GM12878 (cell line): ENCODE measurements around the gene DDIT3.

Experiments
- MEF2A ChIP-seq: IDR thresholded peaks from 2 replicates; pipeline ENCODE4 v1.6.1; 2011; ENCODE audit warnings: low read depth, mild to moderate bottlenecking, low read length, moderate library complexity; ENCODE audit not compliant: insufficient read depth
- MTA3 ChIP-seq: IDR thresholded peaks from 2 replicates; pipeline ENCODE4 v1.6.1; 2012; ENCODE audit warnings: low read length, inconsistent platforms, borderline replicate concordance
- POLR2A ChIP-seq: IDR thresholded peaks from 2 replicates; pipeline ENCODE4 v1.6.1; 2011; ENCODE audit warnings: low read depth, mild to moderate bottlenecking, low read length
- POLR2AphosphoS5 ChIP-seq: IDR thresholded peaks from 2 replicates; pipeline ENCODE4 v1.6.1; 2011; ENCODE audit warnings: mild to moderate bottlenecking, low read length, inconsistent platforms
- RAD21 ChIP-seq: IDR thresholded peaks from 2 replicates; pipeline ENCODE4 v1.6.1; 2011; ENCODE audit warnings: mild to moderate bottlenecking, low read depth, low read length, moderate library complexity; ENCODE audit not compliant: insufficient read depth
- SMAD5 ChIP-seq: IDR thresholded peaks from 2 replicates; pipeline ENCODE4 v1.6.1; 2016; ENCODE audit warnings: antibody characterized with exemption, low read depth
- TAF1 ChIP-seq: IDR thresholded peaks from 2 replicates; pipeline ENCODE4 v1.6.1; 2011; ENCODE audit warnings: mild to moderate bottlenecking, low read depth, low read length, borderline replicate concordance
- TARDBP ChIP-seq: IDR thresholded peaks from 2 replicates; pipeline ENCODE4 v1.6.1; 2016; ENCODE audit warnings: borderline replicate concordance
- TF ChIP-seq, protein P1 (sequence below), 3 experiments: IDR thresholded peaks in 2 of 3; conservative IDR thresholded peaks in 1 of 3; 2 replicates each; pipeline ENCODE4 v1.5.1; 2011; ENCODE audit warnings: low read depth in 3 of 3, low read length in 3 of 3, mild to moderate bottlenecking in 3 of 3, control low read depth in 2 of 3, moderate library complexity in 2 of 3, inconsistent platforms in 1 of 3, mixed read lengths in 1 of 3; ENCODE audit not compliant: control insufficient read depth in 2 of 3, insufficient read depth in 1 of 3; ENCODE audit errors: extremely low read depth in 1 of 3

DNA sequence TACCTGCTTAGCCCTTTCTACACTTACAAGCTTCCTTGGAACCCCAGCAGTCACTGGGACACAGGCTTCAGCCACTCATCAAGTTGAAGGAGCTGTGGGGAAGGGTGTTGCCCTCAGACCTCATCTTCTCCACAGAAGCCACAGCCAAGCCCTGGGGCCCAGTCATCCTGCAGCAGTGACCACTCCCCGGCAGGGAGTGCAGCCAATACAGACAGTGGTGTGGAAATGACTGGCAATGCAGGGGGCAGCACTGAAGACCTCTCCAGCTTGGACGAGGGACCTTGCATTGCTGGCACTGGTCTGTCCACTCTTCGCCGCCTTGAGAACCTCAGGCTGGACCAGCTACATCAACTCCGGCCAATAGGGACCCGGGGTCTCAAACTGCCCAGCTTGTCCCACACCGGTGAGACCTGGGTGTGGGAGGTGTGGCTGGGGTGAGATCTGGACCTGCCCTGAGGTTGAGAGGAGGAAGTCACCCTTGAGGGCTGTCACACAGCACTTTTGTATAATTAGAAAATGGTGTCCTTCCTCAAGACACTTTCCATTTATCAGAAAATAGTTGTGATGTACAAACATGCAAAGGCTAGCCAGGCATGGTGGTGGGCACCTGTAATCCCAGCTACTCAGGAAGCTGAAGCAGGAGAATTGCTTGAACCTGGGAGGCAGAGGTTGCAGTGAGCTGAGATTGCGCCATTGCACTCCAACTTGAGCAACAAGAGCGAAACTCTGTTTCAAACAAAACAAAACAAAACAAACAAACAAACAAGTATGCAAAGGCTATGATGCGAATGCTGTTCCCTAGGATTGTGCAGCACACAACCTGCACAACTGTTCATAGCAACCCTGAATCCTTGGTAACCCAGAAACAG is 50.8 kb downstream of the DDIT3 start:
- TF ChIP-seq RAD21 (no peak), TARDBP (no peak), MEF2A (no peak), TAF1 (no peak), SMAD5 (no peak), POLR2A (no peak), POLR2AphosphoS5 (no peak), MTA3 (no peak)
- TF ChIP-seq, protein P1, sequence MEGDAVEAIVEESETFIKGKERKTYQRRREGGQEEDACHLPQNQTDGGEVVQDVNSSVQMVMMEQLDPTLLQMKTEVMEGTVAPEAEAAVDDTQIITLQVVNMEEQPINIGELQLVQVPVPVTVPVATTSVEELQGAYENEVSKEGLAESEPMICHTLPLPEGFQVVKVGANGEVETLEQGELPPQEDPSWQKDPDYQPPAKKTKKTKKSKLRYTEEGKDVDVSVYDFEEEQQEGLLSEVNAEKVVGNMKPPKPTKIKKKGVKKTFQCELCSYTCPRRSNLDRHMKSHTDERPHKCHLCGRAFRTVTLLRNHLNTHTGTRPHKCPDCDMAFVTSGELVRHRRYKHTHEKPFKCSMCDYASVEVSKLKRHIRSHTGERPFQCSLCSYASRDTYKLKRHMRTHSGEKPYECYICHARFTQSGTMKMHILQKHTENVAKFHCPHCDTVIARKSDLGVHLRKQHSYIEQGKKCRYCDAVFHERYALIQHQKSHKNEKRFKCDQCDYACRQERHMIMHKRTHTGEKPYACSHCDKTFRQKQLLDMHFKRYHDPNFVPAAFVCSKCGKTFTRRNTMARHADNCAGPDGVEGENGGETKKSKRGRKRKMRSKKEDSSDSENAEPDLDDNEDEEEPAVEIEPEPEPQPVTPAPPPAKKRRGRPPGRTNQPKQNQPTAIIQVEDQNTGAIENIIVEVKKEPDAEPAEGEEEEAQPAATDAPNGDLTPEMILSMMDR (IDR thresholded peaks at IDR 0.05 in 2 of 3, conservative IDR thresholded peaks at IDR 0.05 in 1 of 3; ENCODE audit: control insufficient read depth in 2 of 3, extremely low read depth in 1 of 3, insufficient read depth in 1 of 3, low read depth in 3 of 3, low read length in 3 of 3) = no peak
